GM10266 (cell line): ENCODE data around the gene SLC35B4.
A peak's percentile ranks its signal among the peaks of the same experiment; 100 is the strongest.
"Not testable (repeated sequence)": the region's sequence is repeated elsewhere in the genome, so short reads cannot be mapped to it uniquely, and the experiment has no call there.

Source experiments
- DNase-seq: peaks from one replicate; pipeline ENCODE4 v3.0.0; 2012; ENCODE audit errors: extremely low spot score
- CTCF ChIP-seq: IDR thresholded peaks from 2 replicates; pipeline ENCODE4 v1.5.1; 2012; ENCODE audit warnings: mild to moderate bottlenecking, low read depth; ENCODE audit not compliant: control insufficient read depth, insufficient read depth; ENCODE audit errors: missing control alignments

Gene SLC35B4

GRCh38 chr7:134297489-134297888, 19.2 kb downstream of the SLC35B4 start:
- TF ChIP-seq CTCF: no peak
- DNase-seq: no peak

- DNase-seq: not testable (repeated sequence)
Observed at GRCh38 chr7:134295982-134296381, 20.7 kb downstream of the SLC35B4 start.

DNA sequence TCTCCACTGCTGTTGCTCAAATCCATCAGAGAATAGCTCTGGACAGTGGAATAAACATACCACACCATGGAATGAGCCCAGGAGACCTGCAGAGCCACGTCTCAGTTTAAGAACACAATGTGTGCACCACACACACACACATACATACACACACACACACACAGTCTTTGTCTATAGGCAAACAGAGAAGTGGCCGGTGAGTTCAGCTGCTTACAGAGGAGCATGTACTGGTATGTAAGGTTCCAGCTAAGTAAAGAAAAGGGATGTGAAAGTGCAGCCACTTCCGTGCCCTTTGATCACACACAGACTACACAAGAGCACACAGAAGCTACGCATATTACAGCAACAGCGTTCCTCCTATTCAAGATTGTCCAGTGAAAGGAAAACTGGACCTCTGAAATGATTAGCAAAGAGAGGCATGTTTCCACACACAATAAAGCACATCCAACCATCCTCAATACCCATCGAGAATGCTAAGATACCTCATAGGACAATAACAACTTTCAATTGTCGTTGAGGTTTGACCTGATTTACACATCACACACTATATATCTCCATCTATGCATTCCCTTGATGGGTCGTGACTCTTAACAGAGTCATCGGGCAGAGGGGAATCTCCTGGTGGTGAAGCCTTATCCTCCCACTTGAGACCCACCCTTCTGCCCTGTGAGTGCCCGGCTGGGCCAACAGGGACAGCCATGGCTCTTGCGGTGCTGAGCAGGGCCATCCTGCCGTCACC, 23.6 kb downstream of the SLC35B4 start:
- no peak for TF ChIP-seq CTCF
- DNase-seq: peak; percentile 63

- no peak for DNase-seq
- no peak for TF ChIP-seq CTCF
Observed at GRCh38 chr7:134290286-134290685, 26.4 kb downstream of the SLC35B4 start.

- TF ChIP-seq CTCF: no peak
- no peak for DNase-seq
Observed at GRCh38 chr7:134289841-134290240, 26.9 kb downstream of the SLC35B4 start.

DNA sequence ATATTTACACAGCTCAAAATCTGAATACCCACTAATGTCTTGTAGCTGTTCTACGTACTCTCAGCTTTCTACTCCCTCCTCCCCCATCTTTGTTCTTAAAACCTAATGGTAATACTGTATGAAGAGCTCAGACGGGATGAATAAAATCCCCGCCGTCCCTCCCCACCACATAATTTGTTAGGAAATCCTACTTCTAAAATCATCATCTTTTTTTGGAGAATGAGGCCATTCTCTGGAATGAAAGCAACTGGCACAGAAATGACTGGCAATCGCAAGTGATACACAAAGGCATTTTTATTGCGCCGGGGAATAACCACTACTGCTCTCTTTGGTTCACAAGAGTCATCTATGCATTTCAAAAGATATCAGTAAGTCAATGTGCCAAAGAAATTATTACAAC, 27.3 kb downstream of the SLC35B4 start:
- no peak for TF ChIP-seq CTCF
- DNase-seq: no peak

- TF ChIP-seq CTCF: no peak
- DNase-seq: no peak
Observed at GRCh38 chr7:134287916-134288659, 28.6 kb downstream of the SLC35B4 start.
